HG03064 (cell line): ENCODE measurements around the gene DYNLT5.
"Not testable (repeated sequence)": the region's sequence is repeated elsewhere in the genome, so short reads cannot be mapped to it uniquely, and the experiment has no call there.

Experiments used
- ATAC-seq: cut with Tn5 transposase; IDR thresholded peaks from one replicate; pipeline ENCODE4 v1.9.1; 2021; ENCODE audit warnings: low read depth; ENCODE audit not compliant: unreplicated experiment

The DYNLT5 gene

GRCh38 chr1:66785800-66786199, 33.5 kb downstream of the DYNLT5 start:
- ATAC-seq: not testable (repeated sequence)

GRCh38 chr1:66787641-66788040, 35.4 kb downstream of the DYNLT5 start:
- no peak for ATAC-seq

- no peak for ATAC-seq
Observed at GRCh38 chr1:66788231-66788939, 36.1 kb downstream of the DYNLT5 start.

- ATAC-seq: no peak
Observed at GRCh38 chr1:66791621-66792610, 39.7 kb downstream of the DYNLT5 start.

- not testable (repeated sequence) for ATAC-seq
Observed at GRCh38 chr1:66795839-66796238, 43.6 kb downstream of the DYNLT5 start.

- no peak for ATAC-seq
Observed at GRCh38 chr1:66809245-66809644, 57.0 kb downstream of the DYNLT5 start.

- ATAC-seq: no peak
Observed at GRCh38 chr1:66809736-66810326, 57.6 kb downstream of the DYNLT5 start.

- no peak for ATAC-seq
Observed at GRCh38 chr1:66824771-66825170, 72.5 kb downstream of the DYNLT5 start.
